ENCODE results near the gene SAXO1. TPM values are rescaled to one million over a fixed set of nuclear protein-coding genes. Genes with fewer than 3 reads are reported as not detected.

Gene SAXO1
- total and polyA plus RNA-seq, 4 donors: under 0.01 to 0.05 (median 0.01) TPM; not detected in 1

DNA sequence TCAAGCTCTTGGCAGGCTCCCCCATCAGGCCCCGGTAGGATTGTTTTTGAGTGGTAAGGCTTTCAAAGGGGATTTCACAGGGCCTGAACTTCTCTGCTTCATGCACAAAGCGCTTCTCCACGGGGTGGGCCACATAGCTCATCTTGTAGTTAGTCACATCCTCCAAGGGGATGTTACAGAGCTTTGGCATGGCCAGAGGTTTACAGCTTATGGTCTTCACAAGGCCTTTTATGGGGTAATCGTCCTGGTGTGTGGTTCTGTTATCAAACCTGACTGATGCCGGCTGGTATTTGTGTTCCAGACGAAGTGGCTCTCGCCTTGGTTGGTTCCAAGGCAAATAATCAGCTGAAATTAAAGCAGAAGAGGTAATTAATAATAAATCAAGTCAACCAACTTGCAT, 104.3 kb downstream of the SAXO1 start:
- H3K27me3 ChIP-seq (ENCODE audit: control insufficient read depth in 4 of 4, insufficient read depth in 4 of 4, low read length in 3 of 4): no peaks in the 10 kb centered on the region
- no peak overlapping the region for H3K4me3 ChIP-seq (ENCODE audit: low read depth in 1 of 3, low read length in 3 of 3)
- no peaks in the 10 kb centered on the region for H3K4me1 ChIP-seq (ENCODE audit: control insufficient read depth in 4 of 4, insufficient read depth in 4 of 4, low read length in 3 of 4)
- H3K27ac ChIP-seq (ENCODE audit: low read depth in 1 of 2, low read length in 2 of 2): no peak overlapping the region
- no peaks in the 10 kb centered on the region for H3K9me3 ChIP-seq (ENCODE audit: control insufficient read depth in 4 of 4, low read length in 3 of 4)
- DNase-seq (ENCODE audit: low spot score): no peak
- no peaks in the 10 kb centered on the region for H3K36me3 ChIP-seq (ENCODE audit: control insufficient read depth in 4 of 4, insufficient read depth in 3 of 4, low read depth in 1 of 4, low read length in 3 of 4)
- 86% methylated on average over 7 of the region's 7 CpGs for WGBS
- H3K9ac ChIP-seq (ENCODE audit: low read depth in 1 of 2, low read length in 2 of 2): no peak overlapping the region
- TF ChIP-seq, protein P1, sequence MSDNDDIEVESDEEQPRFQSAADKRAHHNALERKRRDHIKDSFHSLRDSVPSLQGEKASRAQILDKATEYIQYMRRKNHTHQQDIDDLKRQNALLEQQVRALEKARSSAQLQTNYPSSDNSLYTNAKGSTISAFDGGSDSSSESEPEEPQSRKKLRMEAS (IDR thresholded peaks at IDR 0.05): no peak
- TF ChIP-seq FOXA1 (IDR thresholded peaks at IDR 0.05) (no peak), YY1 (IDR thresholded peaks at IDR 0.05) (no peak), TAF1 (conservative IDR thresholded peaks at IDR 0.05) (no peak), JUND (IDR thresholded peaks at IDR 0.05) (no peak), SP1 (IDR thresholded peaks at IDR 0.05) (no peak), NR2F2 (IDR thresholded peaks at IDR 0.05) (no peak), EGR1 (IDR thresholded peaks at IDR 0.05; ENCODE audit: low read depth in 2 of 2) (no peak), RAD21 (IDR thresholded peaks at IDR 0.05) (no peak), HNF4G (IDR thresholded peaks at IDR 0.05) (no peak), RXRA (IDR thresholded peaks at IDR 0.05) (no peak), GABPA (IDR thresholded peaks at IDR 0.05 in 1 of 2, conservative IDR thresholded peaks at IDR 0.05 in 1 of 2) (no peak), FOXA2 (IDR thresholded peaks at IDR 0.05) (no peak), HNF4A (conservative IDR thresholded peaks at IDR 0.05) (no peak)
- TF ChIP-seq, protein P2, sequence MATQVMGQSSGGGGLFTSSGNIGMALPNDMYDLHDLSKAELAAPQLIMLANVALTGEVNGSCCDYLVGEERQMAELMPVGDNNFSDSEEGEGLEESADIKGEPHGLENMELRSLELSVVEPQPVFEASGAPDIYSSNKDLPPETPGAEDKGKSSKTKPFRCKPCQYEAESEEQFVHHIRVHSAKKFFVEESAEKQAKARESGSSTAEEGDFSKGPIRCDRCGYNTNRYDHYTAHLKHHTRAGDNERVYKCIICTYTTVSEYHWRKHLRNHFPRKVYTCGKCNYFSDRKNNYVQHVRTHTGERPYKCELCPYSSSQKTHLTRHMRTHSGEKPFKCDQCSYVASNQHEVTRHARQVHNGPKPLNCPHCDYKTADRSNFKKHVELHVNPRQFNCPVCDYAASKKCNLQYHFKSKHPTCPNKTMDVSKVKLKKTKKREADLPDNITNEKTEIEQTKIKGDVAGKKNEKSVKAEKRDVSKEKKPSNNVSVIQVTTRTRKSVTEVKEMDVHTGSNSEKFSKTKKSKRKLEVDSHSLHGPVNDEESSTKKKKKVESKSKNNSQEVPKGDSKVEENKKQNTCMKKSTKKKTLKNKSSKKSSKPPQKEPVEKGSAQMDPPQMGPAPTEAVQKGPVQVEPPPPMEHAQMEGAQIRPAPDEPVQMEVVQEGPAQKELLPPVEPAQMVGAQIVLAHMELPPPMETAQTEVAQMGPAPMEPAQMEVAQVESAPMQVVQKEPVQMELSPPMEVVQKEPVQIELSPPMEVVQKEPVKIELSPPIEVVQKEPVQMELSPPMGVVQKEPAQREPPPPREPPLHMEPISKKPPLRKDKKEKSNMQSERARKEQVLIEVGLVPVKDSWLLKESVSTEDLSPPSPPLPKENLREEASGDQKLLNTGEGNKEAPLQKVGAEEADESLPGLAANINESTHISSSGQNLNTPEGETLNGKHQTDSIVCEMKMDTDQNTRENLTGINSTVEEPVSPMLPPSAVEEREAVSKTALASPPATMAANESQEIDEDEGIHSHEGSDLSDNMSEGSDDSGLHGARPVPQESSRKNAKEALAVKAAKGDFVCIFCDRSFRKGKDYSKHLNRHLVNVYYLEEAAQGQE (IDR thresholded peaks at IDR 0.05): no peak
- TF ChIP-seq, protein P3, sequence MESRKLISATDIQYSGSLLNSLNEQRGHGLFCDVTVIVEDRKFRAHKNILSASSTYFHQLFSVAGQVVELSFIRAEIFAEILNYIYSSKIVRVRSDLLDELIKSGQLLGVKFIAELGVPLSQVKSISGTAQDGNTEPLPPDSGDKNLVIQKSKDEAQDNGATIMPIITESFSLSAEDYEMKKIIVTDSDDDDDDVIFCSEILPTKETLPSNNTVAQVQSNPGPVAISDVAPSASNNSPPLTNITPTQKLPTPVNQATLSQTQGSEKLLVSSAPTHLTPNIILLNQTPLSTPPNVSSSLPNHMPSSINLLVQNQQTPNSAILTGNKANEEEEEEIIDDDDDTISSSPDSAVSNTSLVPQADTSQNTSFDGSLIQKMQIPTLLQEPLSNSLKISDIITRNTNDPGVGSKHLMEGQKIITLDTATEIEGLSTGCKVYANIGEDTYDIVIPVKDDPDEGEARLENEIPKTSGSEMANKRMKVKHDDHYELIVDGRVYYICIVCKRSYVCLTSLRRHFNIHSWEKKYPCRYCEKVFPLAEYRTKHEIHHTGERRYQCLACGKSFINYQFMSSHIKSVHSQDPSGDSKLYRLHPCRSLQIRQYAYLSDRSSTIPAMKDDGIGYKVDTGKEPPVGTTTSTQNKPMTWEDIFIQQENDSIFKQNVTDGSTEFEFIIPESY (IDR thresholded peaks at IDR 0.05): no peak
- TF ChIP-seq, protein P4, sequence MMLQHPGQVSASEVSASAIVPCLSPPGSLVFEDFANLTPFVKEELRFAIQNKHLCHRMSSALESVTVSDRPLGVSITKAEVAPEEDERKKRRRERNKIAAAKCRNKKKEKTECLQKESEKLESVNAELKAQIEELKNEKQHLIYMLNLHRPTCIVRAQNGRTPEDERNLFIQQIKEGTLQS (IDR thresholded peaks at IDR 0.05): no peak
- TF ChIP-seq, protein P5, sequence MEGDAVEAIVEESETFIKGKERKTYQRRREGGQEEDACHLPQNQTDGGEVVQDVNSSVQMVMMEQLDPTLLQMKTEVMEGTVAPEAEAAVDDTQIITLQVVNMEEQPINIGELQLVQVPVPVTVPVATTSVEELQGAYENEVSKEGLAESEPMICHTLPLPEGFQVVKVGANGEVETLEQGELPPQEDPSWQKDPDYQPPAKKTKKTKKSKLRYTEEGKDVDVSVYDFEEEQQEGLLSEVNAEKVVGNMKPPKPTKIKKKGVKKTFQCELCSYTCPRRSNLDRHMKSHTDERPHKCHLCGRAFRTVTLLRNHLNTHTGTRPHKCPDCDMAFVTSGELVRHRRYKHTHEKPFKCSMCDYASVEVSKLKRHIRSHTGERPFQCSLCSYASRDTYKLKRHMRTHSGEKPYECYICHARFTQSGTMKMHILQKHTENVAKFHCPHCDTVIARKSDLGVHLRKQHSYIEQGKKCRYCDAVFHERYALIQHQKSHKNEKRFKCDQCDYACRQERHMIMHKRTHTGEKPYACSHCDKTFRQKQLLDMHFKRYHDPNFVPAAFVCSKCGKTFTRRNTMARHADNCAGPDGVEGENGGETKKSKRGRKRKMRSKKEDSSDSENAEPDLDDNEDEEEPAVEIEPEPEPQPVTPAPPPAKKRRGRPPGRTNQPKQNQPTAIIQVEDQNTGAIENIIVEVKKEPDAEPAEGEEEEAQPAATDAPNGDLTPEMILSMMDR (IDR thresholded peaks at IDR 0.05; ENCODE audit: low read depth, low read length, missing input control): no peak
